Measurements from ENCODE around the gene ANTXR1. TPM values are rescaled to one million over a fixed set of nuclear protein-coding genes. Genes with fewer than 3 reads are reported as not detected.

Gene ANTXR1
- total and polyA plus RNA-seq, 2 donors: 4.4 to 7.3 TPM

DNA sequence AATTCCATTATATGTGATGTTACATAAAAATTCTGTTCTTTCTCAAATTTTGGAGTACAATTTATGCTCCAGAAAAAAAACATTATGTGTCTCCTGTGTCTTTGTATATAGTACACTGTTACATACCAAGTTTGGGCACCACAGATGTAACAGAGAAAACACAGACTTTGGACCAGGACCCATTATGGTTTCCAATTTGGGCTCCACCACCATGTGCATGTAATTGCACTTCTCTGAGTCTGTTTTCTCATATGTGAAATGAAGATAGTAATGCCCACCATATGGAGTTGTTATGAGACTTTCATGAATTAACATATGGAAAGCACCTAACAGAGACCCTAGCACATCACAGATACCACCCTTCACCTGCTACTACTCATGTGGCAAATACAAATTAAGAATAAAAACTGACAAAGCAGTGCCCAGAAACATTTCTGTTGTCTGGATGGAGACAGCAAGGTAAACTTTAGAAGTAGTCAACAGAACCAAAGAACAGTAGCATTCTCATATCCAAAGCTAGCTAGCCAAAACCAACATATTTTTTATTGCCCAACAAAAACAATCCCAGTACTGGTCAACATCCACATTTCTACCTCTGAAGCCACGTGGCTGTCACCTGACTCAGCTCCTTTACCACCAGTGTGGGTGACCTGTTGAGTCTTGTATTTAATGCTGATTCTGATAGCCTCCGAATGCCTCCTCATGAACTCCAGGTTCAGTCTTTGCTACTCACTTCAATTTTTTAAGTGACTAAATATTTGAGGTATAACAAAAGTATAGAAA lies 42.9 kb downstream of the ANTXR1 start:
- WGBS: 88% methylated on average over 2 of the region's 2 CpGs

DNA sequence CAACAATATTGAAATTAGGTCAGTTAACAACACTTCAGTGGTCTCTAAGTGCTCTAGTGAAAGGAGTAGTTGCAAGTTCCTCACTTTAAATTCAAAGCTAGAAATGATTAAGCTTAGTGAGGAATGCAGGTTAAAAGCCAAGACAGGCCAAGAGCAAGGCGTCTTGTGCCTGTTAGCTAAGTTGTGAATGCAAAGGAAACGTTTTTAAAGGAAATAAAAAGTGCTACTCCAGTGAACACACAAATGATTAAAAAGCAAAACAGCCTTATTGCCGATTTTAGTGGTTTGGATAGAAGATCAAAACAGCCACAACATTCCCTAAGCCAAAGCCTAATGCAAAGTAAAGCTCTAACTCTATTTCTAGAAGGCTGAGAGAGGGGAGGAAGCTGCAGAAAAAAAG lies 44.7 kb downstream of the ANTXR1 start:
- no peaks in the 10 kb centered on the region for H3K36me3 ChIP-seq (ENCODE audit: control insufficient read depth in 2 of 2, insufficient read depth in 2 of 2, low read length in 1 of 2)
- no peak overlapping the region for H3K4me3 ChIP-seq (ENCODE audit: low read length in 2 of 2)
- H3K27ac ChIP-seq (ENCODE audit: low read depth in 1 of 2, low read length in 1 of 2): no peak overlapping the region
- no peak for DNase-seq (ENCODE audit: low read depth in 6 of 9, low spot score in 9 of 9)
- 88% methylated on average over 3 of the region's 3 CpGs for WGBS
- H3K4me1 ChIP-seq (ENCODE audit: control insufficient read depth in 2 of 2, insufficient read depth in 2 of 2, low read length in 2 of 2): no peaks in the 10 kb centered on the region
- no peaks in the 10 kb centered on the region for H3K27me3 ChIP-seq (ENCODE audit: control insufficient read depth in 2 of 2, insufficient read depth in 1 of 2, low read length in 1 of 2)
- no peaks in the 10 kb centered on the region for H3K9me3 ChIP-seq (ENCODE audit: control insufficient read depth in 2 of 2, insufficient read depth in 1 of 2, low read length in 1 of 2)

More for the DNA sequence above, 42.9 kb downstream of the ANTXR1 start:
- H3K4me1 ChIP-seq (ENCODE audit: control insufficient read depth in 2 of 2, insufficient read depth in 2 of 2, low read length in 2 of 2): no peaks in the 10 kb centered on the region
- DNase-seq (ENCODE audit: low read depth in 6 of 9, low spot score in 9 of 9): no peak
- no peaks in the 10 kb centered on the region for H3K27me3 ChIP-seq (ENCODE audit: control insufficient read depth in 2 of 2, insufficient read depth in 1 of 2, low read length in 1 of 2)
- no peak overlapping the region for H3K27ac ChIP-seq (ENCODE audit: low read depth in 1 of 2, low read length in 1 of 2)
- H3K36me3 ChIP-seq (ENCODE audit: control insufficient read depth in 2 of 2, insufficient read depth in 2 of 2, low read length in 1 of 2): no peaks in the 10 kb centered on the region
- no peak overlapping the region for H3K4me3 ChIP-seq (ENCODE audit: low read length in 2 of 2)
- no peaks in the 10 kb centered on the region for H3K9me3 ChIP-seq (ENCODE audit: control insufficient read depth in 2 of 2, insufficient read depth in 1 of 2, low read length in 1 of 2)

DNA sequence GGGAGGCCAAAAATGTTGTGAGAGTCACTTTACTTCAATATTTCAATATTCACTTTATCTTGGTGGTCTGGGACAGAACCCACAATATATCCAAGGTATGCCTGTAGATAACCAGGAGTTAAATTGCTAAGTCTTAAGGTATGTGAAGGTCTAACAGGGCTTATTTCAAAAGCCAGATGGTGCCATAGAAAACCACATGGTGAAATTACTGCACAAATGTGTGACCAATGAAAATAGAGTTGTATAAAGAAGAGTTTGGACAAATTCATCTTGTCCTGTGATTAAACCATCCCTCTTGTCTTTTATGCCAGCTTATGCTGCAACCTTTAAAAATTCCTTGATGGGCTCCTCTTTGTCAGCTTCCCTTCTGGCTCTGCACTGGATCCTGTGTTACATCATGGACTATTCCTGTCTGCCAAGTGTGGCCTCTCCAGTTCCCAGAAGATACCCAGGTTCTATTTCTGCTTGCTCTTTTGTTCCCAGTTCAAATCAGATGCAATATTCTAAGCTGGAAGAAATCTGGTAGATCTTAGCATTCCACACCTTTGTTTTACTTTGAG lies 46.8 kb downstream of the ANTXR1 start:
- no peaks in the 10 kb centered on the region for H3K4me1 ChIP-seq (ENCODE audit: control insufficient read depth in 2 of 2, insufficient read depth in 2 of 2, low read length in 2 of 2)
- no peaks in the 10 kb centered on the region for H3K9me3 ChIP-seq (ENCODE audit: control insufficient read depth in 2 of 2, insufficient read depth in 1 of 2, low read length in 1 of 2)
- H3K4me3 ChIP-seq (ENCODE audit: low read length in 2 of 2): no peak overlapping the region
- H3K27ac ChIP-seq (ENCODE audit: low read depth in 1 of 2, low read length in 1 of 2): no peak overlapping the region
- H3K36me3 ChIP-seq (ENCODE audit: control insufficient read depth in 2 of 2, insufficient read depth in 2 of 2, low read length in 1 of 2): no peaks in the 10 kb centered on the region
- no peaks in the 10 kb centered on the region for H3K27me3 ChIP-seq (ENCODE audit: control insufficient read depth in 2 of 2, insufficient read depth in 1 of 2, low read length in 1 of 2)
- no peak for DNase-seq (ENCODE audit: low read depth in 6 of 9, low spot score in 9 of 9)

- no peak overlapping the region for H3K27ac ChIP-seq (ENCODE audit: low read depth in 1 of 2, low read length in 1 of 2)
- H3K9me3 ChIP-seq (ENCODE audit: control insufficient read depth in 2 of 2, insufficient read depth in 1 of 2, low read length in 1 of 2): no peaks in the 10 kb centered on the region
- H3K36me3 ChIP-seq (ENCODE audit: control insufficient read depth in 2 of 2, insufficient read depth in 2 of 2, low read length in 1 of 2): no peaks in the 10 kb centered on the region
- H3K27me3 ChIP-seq (ENCODE audit: control insufficient read depth in 2 of 2, insufficient read depth in 1 of 2, low read length in 1 of 2): no peaks in the 10 kb centered on the region
- H3K4me3 ChIP-seq (ENCODE audit: low read length in 2 of 2): no peak overlapping the region
- DNase-seq (ENCODE audit: low read depth in 6 of 9, low spot score in 9 of 9): no peak
- H3K4me1 ChIP-seq (ENCODE audit: control insufficient read depth in 2 of 2, insufficient read depth in 2 of 2, low read length in 2 of 2): no peaks in the 10 kb centered on the region
Observed at GRCh38 chr2:69060938-69061501, 48.0 kb downstream of the ANTXR1 start.

DNA sequence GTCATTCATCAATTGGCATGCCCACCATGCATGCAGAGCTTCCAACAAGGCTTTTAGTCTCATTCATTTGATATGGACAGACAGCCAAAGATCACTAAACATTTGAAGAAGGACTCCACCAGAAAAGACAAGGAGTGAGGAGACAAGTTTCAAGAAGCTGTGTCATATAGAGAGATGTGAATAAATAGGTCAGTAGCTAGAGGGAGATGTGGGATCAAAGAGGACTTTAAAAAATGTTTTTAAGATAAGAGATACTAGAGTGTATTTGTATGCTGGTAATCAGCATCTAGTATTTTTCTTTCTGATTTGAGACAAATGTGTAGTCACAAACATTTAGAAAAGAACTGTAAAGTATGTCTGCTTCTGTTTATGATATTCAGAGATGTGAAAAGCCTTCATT lies 48.5 kb downstream of the ANTXR1 start:
- no peak overlapping the region for H3K27ac ChIP-seq (ENCODE audit: low read depth in 1 of 2, low read length in 1 of 2)
- no peak for DNase-seq (ENCODE audit: low read depth in 6 of 9, low spot score in 9 of 9)

GRCh38 chr2:69062307-69062962 lies 49.5 kb downstream of the ANTXR1 start:
- H3K36me3 ChIP-seq (ENCODE audit: control insufficient read depth in 2 of 2, insufficient read depth in 2 of 2, low read length in 1 of 2): no peaks in the 10 kb centered on the region
- DNase-seq (ENCODE audit: low read depth in 6 of 9, low spot score in 9 of 9): no peak
- no peaks in the 10 kb centered on the region for H3K9me3 ChIP-seq (ENCODE audit: control insufficient read depth in 2 of 2, insufficient read depth in 1 of 2, low read length in 1 of 2)
- WGBS: 91% methylated on average over 2 of the region's 2 CpGs
- no peak overlapping the region for H3K4me3 ChIP-seq (ENCODE audit: low read length in 2 of 2)
- H3K27ac ChIP-seq (ENCODE audit: low read depth in 1 of 2, low read length in 1 of 2): no peak overlapping the region
- no peaks in the 10 kb centered on the region for H3K4me1 ChIP-seq (ENCODE audit: control insufficient read depth in 2 of 2, insufficient read depth in 2 of 2, low read length in 2 of 2)
- no peaks in the 10 kb centered on the region for H3K27me3 ChIP-seq (ENCODE audit: control insufficient read depth in 2 of 2, insufficient read depth in 1 of 2, low read length in 1 of 2)

More for the DNA sequence above, 48.5 kb downstream of the ANTXR1 start:
- Histone ChIP-seq H3K4me3 (ENCODE audit: low read length in 2 of 2) (no peak overlapping the region), H3K36me3 (ENCODE audit: control insufficient read depth in 2 of 2, insufficient read depth in 2 of 2, low read length in 1 of 2) (no peaks in the 10 kb centered on the region), H3K9me3 (ENCODE audit: control insufficient read depth in 2 of 2, insufficient read depth in 1 of 2, low read length in 1 of 2) (no peaks in the 10 kb centered on the region), H3K27me3 (ENCODE audit: control insufficient read depth in 2 of 2, insufficient read depth in 1 of 2, low read length in 1 of 2) (no peaks in the 10 kb centered on the region), H3K4me1 (ENCODE audit: control insufficient read depth in 2 of 2, insufficient read depth in 2 of 2, low read length in 2 of 2) (no peaks in the 10 kb centered on the region)

DNA sequence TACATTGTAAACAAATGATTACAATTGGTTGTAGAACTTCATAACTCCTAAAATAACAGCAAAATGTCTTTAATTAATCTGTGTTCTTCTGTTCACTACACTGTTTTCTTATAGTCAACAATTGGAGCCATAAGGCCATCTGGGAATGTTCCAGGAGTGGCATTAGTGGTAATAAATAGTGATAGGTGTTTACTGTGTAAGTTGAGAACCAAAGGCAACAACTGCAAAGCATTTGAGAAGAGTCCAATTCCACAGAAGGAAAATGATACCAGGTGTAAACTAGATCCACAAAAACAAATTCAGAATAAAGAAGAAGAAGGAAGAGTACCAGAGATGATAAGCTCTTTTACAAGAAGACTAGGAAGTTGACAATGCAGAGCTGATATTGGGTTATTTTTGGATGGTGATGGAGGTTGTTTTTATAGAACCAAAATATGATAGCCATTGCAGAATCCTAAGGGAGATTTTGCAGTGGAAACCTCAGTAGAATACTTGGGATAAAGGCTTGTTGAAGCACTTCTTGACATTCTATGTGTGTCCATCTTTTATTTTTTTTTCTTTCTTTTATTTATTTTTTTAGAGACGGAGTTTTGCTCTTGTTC lies 52.9 kb downstream of the ANTXR1 start:
- Histone ChIP-seq H3K27ac (ENCODE audit: low read depth in 1 of 2, low read length in 1 of 2) (no peak overlapping the region), H3K27me3 (ENCODE audit: control insufficient read depth in 2 of 2, insufficient read depth in 1 of 2, low read length in 1 of 2) (no peaks in the 10 kb centered on the region), H3K4me3 (ENCODE audit: low read length in 2 of 2) (no peak overlapping the region), H3K4me1 (ENCODE audit: control insufficient read depth in 2 of 2, insufficient read depth in 2 of 2, low read length in 2 of 2) (no peaks in the 10 kb centered on the region), H3K36me3 (ENCODE audit: control insufficient read depth in 2 of 2, insufficient read depth in 2 of 2, low read length in 1 of 2) (no peaks in the 10 kb centered on the region), H3K9me3 (ENCODE audit: control insufficient read depth in 2 of 2, insufficient read depth in 1 of 2, low read length in 1 of 2) (no peaks in the 10 kb centered on the region)
- 91% methylated on average over 1 of the region's 1 CpG for WGBS
- no peak for DNase-seq (ENCODE audit: low read depth in 6 of 9, low spot score in 9 of 9)

GRCh38 chr2:69067026-69067630 lies 54.1 kb downstream of the ANTXR1 start:
- Histone ChIP-seq H3K4me3 (ENCODE audit: low read length in 2 of 2) (no peak overlapping the region), H3K27ac (ENCODE audit: low read depth in 1 of 2, low read length in 1 of 2) (no peak overlapping the region), H3K9me3 (ENCODE audit: control insufficient read depth in 2 of 2, insufficient read depth in 1 of 2, low read length in 1 of 2) (no peaks in the 10 kb centered on the region), H3K4me1 (ENCODE audit: control insufficient read depth in 2 of 2, insufficient read depth in 2 of 2, low read length in 2 of 2) (no peaks in the 10 kb centered on the region), H3K36me3 (ENCODE audit: control insufficient read depth in 2 of 2, insufficient read depth in 2 of 2, low read length in 1 of 2) (no peaks in the 10 kb centered on the region), H3K27me3 (ENCODE audit: control insufficient read depth in 2 of 2, insufficient read depth in 1 of 2, low read length in 1 of 2) (no peaks in the 10 kb centered on the region)
- no peak for DNase-seq (ENCODE audit: low read depth in 6 of 9, low spot score in 9 of 9)
- 92% methylated on average over 2 of the region's 2 CpGs for WGBS

GRCh38 chr2:69067866-69068265 lies 54.9 kb downstream of the ANTXR1 start:
- Histone ChIP-seq H3K36me3 (ENCODE audit: control insufficient read depth in 2 of 2, insufficient read depth in 2 of 2, low read length in 1 of 2) (no peaks in the 10 kb centered on the region), H3K4me3 (ENCODE audit: low read length in 2 of 2) (no peak overlapping the region), H3K9me3 (ENCODE audit: control insufficient read depth in 2 of 2, insufficient read depth in 1 of 2, low read length in 1 of 2) (no peaks in the 10 kb centered on the region), H3K4me1 (ENCODE audit: control insufficient read depth in 2 of 2, insufficient read depth in 2 of 2, low read length in 2 of 2) (no peaks in the 10 kb centered on the region), H3K27me3 (ENCODE audit: control insufficient read depth in 2 of 2, insufficient read depth in 1 of 2, low read length in 1 of 2) (no peaks in the 10 kb centered on the region), H3K27ac (ENCODE audit: low read depth in 1 of 2, low read length in 1 of 2) (no peak overlapping the region)
- DNase-seq (ENCODE audit: low read depth in 6 of 9, low spot score in 9 of 9): no peak
